HUES6 (cell line): Measurements from ENCODE around the gene HECTD4.
"Not testable (repeated sequence)": the region's sequence is repeated elsewhere in the genome, so short reads cannot be mapped to it uniquely, and the experiment has no call there.

Source experiments
- H3K27ac ChIP-seq: 2 replicates; pipeline ENCODE4 v1.7.0; 2013; ENCODE audit warnings: low read depth, mild to moderate bottlenecking, low read length, inconsistent platforms
- H3K27me3 ChIP-seq: 2 replicates; pipeline ENCODE4 v1.6.1; 2013; ENCODE audit warnings: low read length; ENCODE audit not compliant: control insufficient read depth, insufficient read depth
- H3K36me3 ChIP-seq: 2 replicates; pipeline ENCODE4 v1.6.1; 2013; ENCODE audit warnings: low read length; ENCODE audit not compliant: control insufficient read depth, insufficient read depth
- H3K4me1 ChIP-seq: 2 replicates; pipeline ENCODE4 v1.6.1; 2013; ENCODE audit warnings: low read length; ENCODE audit not compliant: control insufficient read depth, insufficient read depth
- H3K4me3 ChIP-seq: 2 replicates; pipeline ENCODE4 v1.5.1; 2013; ENCODE audit warnings: low read depth, low read length
- H3K9ac ChIP-seq: one replicate; pipeline ENCODE4 v1.6.1; 2013; ENCODE audit warnings: mild to moderate bottlenecking, low read length
- H3K9me3 ChIP-seq: 2 replicates; pipeline ENCODE4 v1.6.1; 2013; ENCODE audit warnings: low read depth, low read length; ENCODE audit not compliant: control insufficient read depth, insufficient read depth

The HECTD4 gene

GRCh38 chr12:112401903-112402498 is 19.8 kb upstream of the HECTD4 start:
- no peak overlapping the region for H3K4me3 ChIP-seq
- no peak overlapping the region for H3K9ac ChIP-seq
- no peak overlapping the region for H3K27ac ChIP-seq
- H3K4me1 ChIP-seq = no peaks in the 10 kb centered on the region
- no peaks in the 10 kb centered on the region for H3K27me3 ChIP-seq
- H3K9me3 ChIP-seq = no peaks in the 10 kb centered on the region
- peaks cover 30% of the 10 kb centered on the region for H3K36me3 ChIP-seq

DNA sequence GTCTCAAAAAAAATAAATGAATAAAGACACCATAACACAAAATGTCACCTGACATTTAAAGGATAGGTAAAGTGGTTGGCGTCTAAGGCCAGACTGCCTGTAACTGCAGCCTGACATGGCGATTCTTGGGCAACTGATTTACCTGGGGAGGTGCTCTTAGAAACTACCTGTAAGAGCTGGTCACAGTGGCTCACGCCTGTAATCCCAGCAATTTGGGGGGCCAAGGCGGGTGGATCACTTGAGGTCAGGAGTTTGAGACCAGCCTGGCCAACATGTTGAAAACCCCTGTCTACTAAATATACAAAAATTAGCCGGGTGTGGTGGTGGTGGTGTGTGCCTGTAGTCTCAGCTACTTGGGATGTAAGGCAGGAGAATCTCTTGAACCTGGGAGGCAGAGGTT is 18.8 kb upstream of the HECTD4 start:
- Histone ChIP-seq H3K4me1 (no peaks in the 10 kb centered on the region), H3K27me3 (no peaks in the 10 kb centered on the region), H3K9ac (no peak overlapping the region), H3K27ac (no peak overlapping the region), H3K36me3 (peaks cover 21% of the 10 kb centered on the region), H3K9me3 (no peaks in the 10 kb centered on the region), H3K4me3 (no peak overlapping the region)

DNA sequence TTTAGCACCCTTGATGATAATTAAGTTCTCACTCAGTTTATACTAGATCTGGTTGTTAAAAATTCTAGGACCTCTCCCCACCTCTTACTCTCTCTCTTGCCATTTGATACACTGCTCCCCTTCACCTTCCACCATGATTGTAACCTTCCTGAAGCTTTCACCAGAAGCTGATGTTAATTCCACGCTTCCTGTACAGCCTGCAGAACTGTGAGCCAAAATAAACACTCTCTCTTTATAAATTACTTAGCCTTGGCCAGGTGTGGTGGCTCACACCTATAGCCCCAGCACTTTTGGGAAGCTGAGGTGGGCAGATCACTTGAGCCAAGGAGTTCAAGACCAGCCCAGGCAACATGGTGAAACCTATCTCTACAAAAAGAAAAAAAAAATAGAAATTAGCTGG is 11.1 kb upstream of the HECTD4 start:
- no peaks in the 10 kb centered on the region for H3K4me1 ChIP-seq
- H3K9me3 ChIP-seq = no peaks in the 10 kb centered on the region
- H3K36me3 ChIP-seq = no peaks in the 10 kb centered on the region
- no peaks in the 10 kb centered on the region for H3K27me3 ChIP-seq
- H3K4me3 ChIP-seq = no peak overlapping the region
- H3K27ac ChIP-seq = no peak overlapping the region
- H3K9ac ChIP-seq = no peak overlapping the region

GRCh38 chr12:112389922-112390654 is 7.9 kb upstream of the HECTD4 start:
- H3K27me3 ChIP-seq, H3K27ac ChIP-seq, H3K9ac ChIP-seq, H3K9me3 ChIP-seq, H3K36me3 ChIP-seq, H3K4me1 ChIP-seq, H3K4me3 ChIP-seq: not testable (repeated sequence)

- Histone ChIP-seq H3K9me3 (no peaks in the 10 kb centered on the region), H3K9ac (no peak overlapping the region), H3K27ac (no peak overlapping the region), H3K4me1 (no peaks in the 10 kb centered on the region), H3K27me3 (no peaks in the 10 kb centered on the region), H3K4me3 (no peak overlapping the region), H3K36me3 (no peaks in the 10 kb centered on the region)
These were observed 7.0 kb upstream of the HECTD4 start for GRCh38 chr12:112389228-112389627.

- Histone ChIP-seq H3K9me3 (no peaks in the 10 kb centered on the region), H3K9ac (no peak overlapping the region), H3K27me3 (no peaks in the 10 kb centered on the region), H3K27ac (no peak overlapping the region), H3K4me1 (no peaks in the 10 kb centered on the region), H3K4me3 (no peak overlapping the region), H3K36me3 (no peaks in the 10 kb centered on the region)
These were observed 4.5 kb upstream of the HECTD4 start for GRCh38 chr12:112386726-112387125.

GRCh38 chr12:112382866-112383265 is 635 bp upstream of the HECTD4 start:
- H3K27me3 ChIP-seq = no peaks in the 10 kb centered on the region
- H3K9me3 ChIP-seq = no peaks in the 10 kb centered on the region
- H3K4me3 ChIP-seq = peak overlapping the region; percentile 73
- H3K4me1 ChIP-seq = peaks cover 7% of the 10 kb centered on the region; the same call in 1 of the 2 replicates
- H3K9ac ChIP-seq = peak overlapping the region; percentile 71
- no peak overlapping the region for H3K27ac ChIP-seq
- H3K36me3 ChIP-seq = no peaks in the 10 kb centered on the region

- H3K9ac ChIP-seq = peak overlapping the region; percentile 74
- peak overlapping the region; percentile 53; the same call in 1 of the 2 replicates for H3K27ac ChIP-seq
- no peaks in the 10 kb centered on the region for H3K36me3 ChIP-seq
- peaks cover 7% of the 10 kb centered on the region; the same call in 1 of the 2 replicates for H3K4me1 ChIP-seq
- H3K4me3 ChIP-seq = peak overlapping the region; percentile 73
- no peaks in the 10 kb centered on the region for H3K27me3 ChIP-seq
- no peaks in the 10 kb centered on the region for H3K9me3 ChIP-seq
These were observed 787 bp downstream of the HECTD4 start for GRCh38 chr12:112381406-112381882.

DNA sequence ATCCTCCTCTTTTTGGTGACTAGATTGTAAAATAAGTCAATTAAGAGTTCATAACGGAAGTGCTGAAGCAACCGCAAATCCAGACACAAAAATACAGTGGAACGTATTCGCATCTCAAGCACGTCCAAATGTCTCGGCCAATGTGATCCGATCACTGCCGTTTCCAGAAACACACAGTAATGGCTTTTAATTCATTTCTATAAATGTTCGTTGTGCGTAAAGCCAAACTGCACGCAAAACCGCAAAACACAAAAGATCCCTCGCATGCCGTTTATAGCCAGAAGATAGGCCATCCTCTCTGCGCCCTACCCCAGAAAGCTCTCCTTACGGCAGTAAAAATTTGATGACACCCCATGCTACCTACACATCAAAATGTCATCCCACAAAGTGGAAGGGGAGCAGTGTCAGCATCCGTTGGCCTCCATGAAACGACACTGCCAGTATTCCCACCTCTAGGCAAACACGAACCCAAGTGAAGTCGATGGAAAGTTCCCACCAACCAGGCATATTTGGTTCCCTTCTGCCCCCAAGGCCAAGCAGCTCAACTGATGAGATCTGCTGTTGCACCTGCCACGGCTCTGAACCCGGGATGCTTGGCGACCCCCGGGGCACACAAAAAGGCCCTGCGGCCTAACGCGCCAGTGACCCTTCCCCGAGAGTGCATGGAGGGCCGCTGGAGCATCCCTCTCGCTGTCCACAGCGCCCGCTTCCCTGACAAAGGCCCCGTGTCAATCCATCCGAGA is 1.4 kb downstream of the HECTD4 start:
- Histone ChIP-seq H3K36me3 (no peaks in the 10 kb centered on the region), H3K27ac (no peak overlapping the region; the same call in 1 of the 2 replicates), H3K4me1 (peaks cover 7% of the 10 kb centered on the region; the same call in 1 of the 2 replicates), H3K9ac (peak overlapping the region; percentile 41), H3K9me3 (no peaks in the 10 kb centered on the region), H3K27me3 (no peaks in the 10 kb centered on the region), H3K4me3 (peak overlapping the region; percentile 73)

GRCh38 chr12:112375105-112375504 is 7.1 kb downstream of the HECTD4 start:
- Histone ChIP-seq H3K4me1 (peaks cover 7% of the 10 kb centered on the region; the same call in 1 of the 2 replicates), H3K4me3 (no peak overlapping the region), H3K9me3 (0 out of 2 replicates have a peak, but pooled peaks cover 5% of the 10 kb centered on the region), H3K27ac (no peak overlapping the region), H3K36me3 (no peaks in the 10 kb centered on the region), H3K9ac (no peak overlapping the region), H3K27me3 (no peaks in the 10 kb centered on the region)
